HEK293 (cell line): ENCODE data around the gene ERGIC1.

ENCODE experiments used
- ZNF777 ChIP-seq: fragments of 450-650 bp; formaldehyde crosslinking; IDR thresholded peaks from 2 replicates; pipeline ENCODE4 v1.5.1; 2017; ENCODE audit warnings: missing biosample characterization, missing genetic modification characterization, borderline replicate concordance
- TF ChIP-seq, protein P1 (sequence below): fragments of 450-650 bp; formaldehyde crosslinking; IDR thresholded peaks from 2 replicates; pipeline ENCODE4 v1.5.1; 2016; ENCODE audit warnings: missing biosample characterization, missing genetic modification characterization

DNA sequence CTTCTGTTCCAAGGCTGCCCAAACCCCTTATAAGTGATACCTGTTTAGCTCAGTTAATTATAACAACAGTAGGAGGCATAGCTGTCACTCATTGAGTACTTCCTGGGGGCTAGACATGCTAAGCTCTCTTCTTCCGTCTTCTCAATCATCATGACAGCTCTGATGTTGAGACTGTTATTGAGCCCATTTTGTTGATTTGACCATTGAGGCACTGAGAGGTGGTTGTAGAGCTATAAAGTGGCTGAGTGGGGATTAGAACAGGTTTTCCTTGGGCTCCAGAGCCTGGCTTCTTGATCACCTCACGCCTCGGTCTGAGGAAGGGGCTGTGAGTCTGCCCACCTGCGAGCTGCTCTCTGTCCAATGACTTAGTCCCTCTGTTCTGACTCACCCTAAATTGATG is 99.2 kb downstream of the ERGIC1 start:
- TF ChIP-seq, protein P1, sequence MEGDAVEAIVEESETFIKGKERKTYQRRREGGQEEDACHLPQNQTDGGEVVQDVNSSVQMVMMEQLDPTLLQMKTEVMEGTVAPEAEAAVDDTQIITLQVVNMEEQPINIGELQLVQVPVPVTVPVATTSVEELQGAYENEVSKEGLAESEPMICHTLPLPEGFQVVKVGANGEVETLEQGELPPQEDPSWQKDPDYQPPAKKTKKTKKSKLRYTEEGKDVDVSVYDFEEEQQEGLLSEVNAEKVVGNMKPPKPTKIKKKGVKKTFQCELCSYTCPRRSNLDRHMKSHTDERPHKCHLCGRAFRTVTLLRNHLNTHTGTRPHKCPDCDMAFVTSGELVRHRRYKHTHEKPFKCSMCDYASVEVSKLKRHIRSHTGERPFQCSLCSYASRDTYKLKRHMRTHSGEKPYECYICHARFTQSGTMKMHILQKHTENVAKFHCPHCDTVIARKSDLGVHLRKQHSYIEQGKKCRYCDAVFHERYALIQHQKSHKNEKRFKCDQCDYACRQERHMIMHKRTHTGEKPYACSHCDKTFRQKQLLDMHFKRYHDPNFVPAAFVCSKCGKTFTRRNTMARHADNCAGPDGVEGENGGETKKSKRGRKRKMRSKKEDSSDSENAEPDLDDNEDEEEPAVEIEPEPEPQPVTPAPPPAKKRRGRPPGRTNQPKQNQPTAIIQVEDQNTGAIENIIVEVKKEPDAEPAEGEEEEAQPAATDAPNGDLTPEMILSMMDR (tag by site-specific recombination) = no peak
- TF ChIP-seq ZNF777 (tag by site-specific recombination) = no peak
